ENCODE data around the gene ZNF792. TPM values are rescaled to one million over a fixed set of nuclear protein-coding genes. Genes with fewer than 3 reads are reported as not detected.
"Not testable (repeated sequence)": the region's sequence is repeated elsewhere in the genome, so short reads cannot be mapped to it uniquely, and the experiment has no call there.

Gene ZNF792
- total RNA-seq, 2 donors from 2014 or later, result 7.7 to 8.2 TPM

GRCh38 chr19:34970185-34970780 is 6.3 kb upstream of the ZNF792 start:
- not testable (repeated sequence) for DNase-seq (ENCODE audit: low spot score); H3K36me3 Mint-ChIP-seq; H3K4me3 Mint-ChIP-seq; H3K27ac Mint-ChIP-seq; ATAC-seq; H3K9me3 Mint-ChIP-seq; H3K27me3 Mint-ChIP-seq
- peaks cover 15 to 17% of the 10 kb centered on the region in 2 donors for H3K4me1 Mint-ChIP-seq (ENCODE audit: low read depth in 2 of 2)

- no peaks in the 10 kb centered on the region for H3K27me3 Mint-ChIP-seq
- ATAC-seq (no peak), DNase-seq (ENCODE audit: low spot score) (no peak)
- no peak overlapping the region for H3K27ac Mint-ChIP-seq
- no peaks in the 10 kb centered on the region for H3K36me3 Mint-ChIP-seq
- H3K9me3 Mint-ChIP-seq, result no peaks in the 10 kb centered on the region
- H3K4me1 Mint-ChIP-seq (ENCODE audit: low read depth in 2 of 2), result peaks cover 12 to 13% of the 10 kb centered on the region in 2 donors
- H3K4me3 Mint-ChIP-seq, result no peak overlapping the region
Observed at GRCh38 chr19:34969721-34970120, 5.7 kb upstream of the ZNF792 start.

DNA sequence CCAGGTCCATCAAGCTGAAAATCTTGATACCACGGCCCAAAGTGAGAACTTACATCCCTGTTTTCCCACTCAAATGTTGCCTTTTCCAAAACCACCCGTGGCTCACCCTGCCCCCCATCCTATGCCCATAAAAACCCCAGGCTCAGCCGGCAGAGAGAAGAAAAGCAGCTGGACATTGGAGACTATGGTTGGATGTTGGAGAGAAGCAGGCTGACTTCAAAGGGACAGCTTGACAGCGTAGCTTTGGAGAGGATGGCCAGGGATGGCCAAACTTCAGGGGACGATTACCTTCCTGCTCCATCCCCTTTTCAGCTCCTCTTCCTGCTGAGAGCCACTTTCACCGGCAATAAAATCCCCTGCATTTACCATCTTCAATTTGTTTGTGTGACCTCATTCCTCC is 3.5 kb upstream of the ZNF792 start:
- ATAC-seq (no peak), DNase-seq (ENCODE audit: low spot score) (no peak)
- no peak overlapping the region for H3K4me3 Mint-ChIP-seq
- no peak overlapping the region for H3K27ac Mint-ChIP-seq
- no peaks in the 10 kb centered on the region for H3K27me3 Mint-ChIP-seq
- peaks cover 9 to 11% of the 10 kb centered on the region in 2 donors for H3K4me1 Mint-ChIP-seq (ENCODE audit: low read depth in 2 of 2)
- peaks cover 8% of the 10 kb centered on the region for H3K36me3 Mint-ChIP-seq
- H3K9me3 Mint-ChIP-seq, result peaks cover 5% of the 10 kb centered on the region

DNA sequence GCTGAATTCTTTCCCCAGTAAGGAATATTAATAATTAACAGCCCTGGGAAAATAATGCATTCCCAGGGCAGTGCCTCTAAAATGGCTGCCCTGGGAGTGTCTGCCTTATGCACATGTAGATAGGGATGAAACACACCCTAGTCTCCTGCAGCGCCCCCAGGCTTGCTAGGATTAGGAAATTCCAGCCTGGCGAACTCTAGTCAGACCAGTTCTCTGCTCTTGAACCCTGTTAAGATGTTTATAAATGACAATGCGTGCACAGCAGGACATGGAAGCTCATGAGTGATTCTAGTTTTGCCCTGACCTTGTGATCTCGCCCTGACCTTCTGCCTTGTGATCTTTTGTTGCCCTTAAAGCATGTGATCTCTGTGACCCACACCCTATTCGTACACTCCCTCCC is 1.5 kb upstream of the ZNF792 start:
- ATAC-seq; DNase-seq (ENCODE audit: low spot score); H3K27me3 Mint-ChIP-seq: not testable (repeated sequence)
- Mint-ChIP-seq H3K36me3 (peaks cover 24% of the 10 kb centered on the region), H3K4me3 (peak overlapping the region; percentile 13), H3K9me3 (peaks cover 14% of the 10 kb centered on the region), H3K4me1 (ENCODE audit: low read depth in 2 of 2) (peaks cover 21 to 22% of the 10 kb centered on the region in 2 donors), H3K27ac (peak overlapping the region in 1 of 2 donors; percentile 31)

DNA sequence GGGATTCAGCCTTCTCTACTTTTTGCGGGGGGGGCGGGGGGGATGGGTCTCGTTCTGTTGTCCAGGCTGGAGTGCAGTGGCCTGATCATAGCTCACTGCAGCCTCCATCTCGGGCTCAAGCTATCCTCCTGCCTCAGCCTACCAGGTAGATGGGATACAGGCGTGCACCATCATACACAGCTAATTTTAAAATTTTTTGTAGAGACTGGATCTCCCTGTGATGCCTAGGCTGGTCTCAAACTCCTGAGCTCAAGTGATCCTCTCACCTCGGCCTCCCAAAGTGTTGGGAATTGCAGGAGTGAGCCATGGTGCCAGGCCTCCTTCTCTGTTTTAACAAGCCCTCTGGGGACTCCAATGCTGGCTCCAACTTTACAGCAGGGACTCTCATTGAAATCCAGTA is 569 bp upstream of the ZNF792 start:
- Mint-ChIP-seq H3K4me3 (peak overlapping the region; percentile 48), H3K9me3 (peaks cover 21% of the 10 kb centered on the region), H3K36me3 (peaks cover 34% of the 10 kb centered on the region), H3K27me3 (no peaks in the 10 kb centered on the region), H3K27ac (peak overlapping the region in 1 of 2 donors; percentile 37), H3K4me1 (ENCODE audit: low read depth in 2 of 2) (peaks cover 26 to 27% of the 10 kb centered on the region in 2 donors)
- no peak for DNase-seq (ENCODE audit: low spot score)
- no peak for ATAC-seq

GRCh38 chr19:34962687-34963572 is 1.1 kb downstream of the ZNF792 start:
- peaks cover 50% of the 10 kb centered on the region for H3K36me3 Mint-ChIP-seq
- H3K27me3 Mint-ChIP-seq, result no peaks in the 10 kb centered on the region
- peaks cover 26 to 27% of the 10 kb centered on the region in 2 donors for H3K4me1 Mint-ChIP-seq (ENCODE audit: low read depth in 2 of 2)
- peaks cover 35% of the 10 kb centered on the region for H3K9me3 Mint-ChIP-seq
- H3K27ac Mint-ChIP-seq, result peak overlapping the region; percentile 85 to 91
- no peak for DNase-seq (ENCODE audit: low spot score)
- ATAC-seq, result no peak
- peak overlapping the region; percentile 97 for H3K4me3 Mint-ChIP-seq

DNA sequence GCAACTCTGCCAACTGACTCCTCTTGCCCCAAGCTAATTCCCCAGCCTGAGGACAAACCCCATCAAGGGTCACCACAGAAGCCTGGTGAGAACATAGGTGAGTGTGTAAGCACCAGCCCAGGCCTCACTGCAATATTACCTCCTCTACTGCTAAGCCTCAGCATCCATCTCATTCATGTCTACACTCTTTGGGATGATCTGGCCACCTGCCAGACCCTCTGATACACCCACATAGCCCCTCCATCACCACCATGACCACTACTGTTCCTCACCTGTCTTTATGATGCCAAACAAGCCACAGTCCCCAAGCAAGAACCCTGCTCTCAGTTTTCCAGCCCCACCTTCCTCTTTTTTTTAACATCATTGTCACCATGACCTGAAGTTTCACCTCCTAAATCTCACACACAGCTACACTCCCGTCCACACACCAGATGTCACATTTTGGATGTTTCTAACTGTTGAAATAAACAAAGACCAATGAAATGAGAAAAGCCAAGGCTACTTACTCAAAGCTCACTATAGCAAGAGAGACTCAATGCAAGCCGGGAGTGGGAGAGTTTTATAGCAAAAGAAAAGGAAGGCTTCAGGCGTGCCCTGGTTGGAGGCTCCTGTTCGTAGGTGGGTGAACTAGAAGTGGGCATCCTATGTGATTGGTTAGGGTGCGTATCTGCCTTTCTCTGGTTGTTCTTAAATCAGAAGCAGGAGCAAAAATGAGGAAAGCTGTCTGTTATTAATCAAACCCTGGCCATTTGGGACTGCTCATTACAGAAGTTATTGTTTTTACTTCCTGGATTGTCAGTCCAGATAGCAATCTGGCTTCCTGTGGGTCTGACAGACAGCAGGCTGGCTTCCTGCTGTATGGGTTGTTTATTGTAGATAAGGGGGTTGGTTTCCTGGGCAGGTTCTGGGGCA is 2.0 kb downstream of the ZNF792 start:
- Mint-ChIP-seq H3K36me3 (peaks cover 55% of the 10 kb centered on the region), H3K4me1 (ENCODE audit: low read depth in 2 of 2) (peaks cover 26 to 27% of the 10 kb centered on the region in 2 donors), H3K4me3 (peak overlapping the region; percentile 97), H3K27ac (peak overlapping the region; percentile 85 to 91), H3K9me3 (peaks cover 38% of the 10 kb centered on the region), H3K27me3 (no peaks in the 10 kb centered on the region)
- no peak for DNase-seq (ENCODE audit: low spot score)
- peak in 1 of 2 donors; percentile 40 for ATAC-seq

DNA sequence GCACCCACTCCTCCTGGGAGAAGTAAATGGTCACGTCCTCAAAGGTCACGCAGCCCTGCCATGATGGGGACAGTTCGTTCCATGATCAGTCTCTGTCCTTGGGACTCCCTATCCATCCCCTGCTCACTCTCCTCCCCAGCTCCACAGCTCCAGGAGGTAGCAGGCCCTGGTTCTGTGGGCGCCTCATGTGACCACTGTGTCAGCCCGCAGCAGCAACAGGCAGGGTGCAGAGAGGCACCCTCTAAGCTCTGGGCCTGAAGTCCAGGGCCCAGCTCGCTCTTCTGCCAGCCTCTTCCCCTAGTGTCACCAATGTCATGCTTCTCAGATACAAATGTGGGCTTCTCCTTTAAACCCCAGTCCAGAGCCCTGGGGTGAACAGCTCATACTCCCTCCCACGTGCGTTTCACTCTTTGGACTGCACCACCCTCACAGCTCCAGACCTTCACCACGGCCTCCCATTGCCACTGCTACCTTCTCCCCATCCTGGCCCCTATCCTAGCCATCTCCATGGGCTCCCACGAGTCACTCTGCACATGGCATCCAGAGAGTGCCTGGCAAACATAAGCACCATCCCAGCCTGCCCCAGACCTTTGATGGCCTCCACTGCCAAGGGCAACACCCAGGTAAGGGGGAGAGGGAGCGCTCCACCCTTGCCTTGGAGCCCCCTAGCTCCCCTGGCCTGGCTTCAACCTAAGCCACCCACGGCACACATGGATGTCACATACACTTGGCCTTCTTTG is 2.9 kb downstream of the ZNF792 start:
- Mint-ChIP-seq H3K4me3 (no peak overlapping the region), H3K36me3 (peaks cover 63% of the 10 kb centered on the region), H3K27ac (peak overlapping the region; percentile 48 to 85), H3K4me1 (ENCODE audit: low read depth in 2 of 2) (peaks cover 26 to 27% of the 10 kb centered on the region in 2 donors), H3K27me3 (no peaks in the 10 kb centered on the region), H3K9me3 (peaks cover 38% of the 10 kb centered on the region)
- DNase-seq (ENCODE audit: low spot score) (no peak), ATAC-seq (no peak)

DNA sequence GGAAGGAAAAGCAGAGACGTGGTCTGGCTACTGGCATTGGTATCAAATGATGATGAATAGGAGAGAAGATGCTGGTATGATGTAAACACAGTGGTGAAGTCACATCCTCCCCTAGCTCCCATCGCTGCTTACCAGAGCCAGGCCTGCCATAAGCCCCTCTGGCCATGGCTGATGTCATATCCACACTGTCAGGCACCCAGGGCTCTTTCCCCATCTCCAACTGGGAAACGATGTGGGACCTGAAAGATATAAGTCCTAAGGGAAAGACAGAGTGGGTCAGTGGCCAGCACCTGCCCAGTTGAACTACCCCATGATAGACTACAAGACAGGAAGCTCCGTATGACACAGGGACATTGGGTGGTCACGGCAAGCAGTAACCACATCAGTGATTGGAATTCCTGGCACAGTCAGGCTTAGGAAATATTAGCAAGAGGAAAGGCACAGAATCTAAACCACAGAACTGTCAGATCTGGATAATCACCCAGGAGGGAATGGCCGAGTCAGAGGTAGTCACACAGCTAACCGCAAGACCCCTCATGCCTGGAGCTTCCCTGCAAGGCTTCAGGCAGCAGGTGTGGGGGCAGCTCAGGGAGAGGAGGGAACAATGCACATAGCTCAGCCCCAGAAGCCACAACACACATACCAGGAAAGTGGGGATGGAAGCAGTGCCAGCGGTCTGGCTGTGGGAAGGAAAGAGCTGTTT is 3.8 kb downstream of the ZNF792 start:
- peak overlapping the region; percentile 8 for H3K4me3 Mint-ChIP-seq
- no peaks in the 10 kb centered on the region for H3K27me3 Mint-ChIP-seq
- peaks cover 44% of the 10 kb centered on the region for H3K9me3 Mint-ChIP-seq
- ATAC-seq (no peak), DNase-seq (ENCODE audit: low spot score) (no peak)
- H3K36me3 Mint-ChIP-seq, result peaks cover 69% of the 10 kb centered on the region
- H3K27ac Mint-ChIP-seq, result peak overlapping the region in 1 of 2 donors; percentile 24
- H3K4me1 Mint-ChIP-seq (ENCODE audit: low read depth in 2 of 2), result peaks cover 26 to 27% of the 10 kb centered on the region in 2 donors

DNA sequence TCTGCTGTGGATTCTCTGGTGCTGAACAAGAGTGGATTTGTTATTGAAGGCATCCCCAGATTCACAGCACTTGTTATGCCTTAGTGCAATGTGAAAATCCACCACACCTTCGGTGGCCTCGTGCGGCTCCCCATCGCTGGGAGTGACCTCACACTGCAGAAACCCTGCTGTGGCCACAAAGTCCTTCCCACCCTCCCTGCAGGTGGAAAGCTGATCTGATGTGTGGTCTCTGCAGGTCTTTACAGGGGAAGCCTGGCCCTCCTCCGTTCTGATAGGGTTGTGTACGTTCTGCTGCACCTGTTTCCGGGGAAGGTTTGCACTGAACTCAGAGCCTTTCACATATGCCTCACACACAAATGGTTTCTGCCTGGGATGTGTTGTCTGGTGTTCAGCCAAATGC is 5.0 kb downstream of the ZNF792 start:
- Mint-ChIP-seq H3K27ac (no peak overlapping the region), H3K4me1 (ENCODE audit: low read depth in 2 of 2) (peaks cover 26 to 27% of the 10 kb centered on the region in 2 donors), H3K36me3 (peaks cover 76% of the 10 kb centered on the region), H3K4me3 (no peak overlapping the region), H3K9me3 (peaks cover 44% of the 10 kb centered on the region), H3K27me3 (no peaks in the 10 kb centered on the region)
- no peak for ATAC-seq
- DNase-seq (ENCODE audit: low spot score), result no peak

- Mint-ChIP-seq H3K4me1 (ENCODE audit: low read depth in 2 of 2) (peaks cover 23 to 24% of the 10 kb centered on the region in 2 donors), H3K27me3 (no peaks in the 10 kb centered on the region), H3K36me3 (peaks cover 82% of the 10 kb centered on the region), H3K9me3 (peaks cover 44% of the 10 kb centered on the region), H3K27ac (no peak overlapping the region), H3K4me3 (no peak overlapping the region)
- ATAC-seq (no peak), DNase-seq (ENCODE audit: low spot score) (no peak)
Observed at GRCh38 chr19:34957830-34958751, 5.9 kb downstream of the ZNF792 start.

DNA sequence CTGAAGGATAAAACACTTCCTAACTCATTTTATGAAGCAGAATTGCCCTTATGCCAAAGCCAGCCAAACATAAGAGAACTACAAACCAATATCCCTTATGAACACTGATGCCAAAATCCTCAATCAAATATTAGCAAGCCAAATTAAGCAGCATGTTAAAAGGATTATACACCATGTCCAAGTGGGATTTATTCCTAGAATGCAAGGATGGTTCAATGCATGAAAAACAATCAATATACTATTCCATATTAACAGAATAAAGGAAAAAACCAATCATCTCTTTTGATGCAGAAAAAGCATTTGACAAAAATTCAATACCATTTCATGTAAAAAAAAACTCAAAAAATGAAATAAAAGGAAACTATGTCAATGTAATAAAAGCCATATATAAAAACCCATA is 10.9 kb downstream of the ZNF792 start:
- Mint-ChIP-seq H3K9me3 (peaks cover 32% of the 10 kb centered on the region), H3K36me3 (peaks cover 74% of the 10 kb centered on the region), H3K27me3 (no peaks in the 10 kb centered on the region), H3K4me3 (no peak overlapping the region), H3K4me1 (ENCODE audit: low read depth in 2 of 2) (peaks cover 0 to 3% of the 10 kb centered on the region in 2 donors), H3K27ac (no peak overlapping the region)
- ATAC-seq (no peak), DNase-seq (ENCODE audit: low spot score) (no peak)

All from natural killer cell treated with Interleukin-12 subunit alpha and Interleukin-12 subunit beta and Interleukin-15 and Interleukin-18, amount 100 ng/mL, for 72 hours (primary cell).